Activated B cell treated with CpG ODN at 0.5 μM for 24 hours (primary cell): Measurements from ENCODE around the gene PGBD2. TPM values are rescaled to one million over a fixed set of nuclear protein-coding genes. Genes with fewer than 3 reads are reported as not detected.

Experiments
- total RNA-seq: library from RNA; stranded (reverse); gene quantifications from 2 replicates; pipeline ENCODE4 v1.2.3, GENCODE V29; 2022

PGBD2 gene
- total RNA-seq, 1 donor from 2014 or later: 13.4 TPM

Other genes starting within 250 kb of the PGBD2 start
- gene OR14I1, start 203.5 kb upstream of the PGBD2 start, total RNA-seq: not detected in 2 replicates
- not detected in 2 replicates for gene LYPD8, start 150.5 kb upstream of the PGBD2 start, total RNA-seq
- 26.3 and 27.3 TPM in 2 replicates for gene SH3BP5L, start 80.3 kb upstream of the PGBD2 start, total RNA-seq
- 47.0 and 52.2 TPM in 2 replicates for gene ZNF672, start 68.0 kb upstream of the PGBD2 start, total RNA-seq
- 36.4 and 40.3 TPM in 2 replicates for gene ZNF692, start 47.1 kb upstream of the PGBD2 start, total RNA-seq